SK-N-SH (cell line): ENCODE measurements around the gene PSME1.

Experiments used
- EP300 ChIP-seq, 2 experiments: IDR thresholded peaks; 2 replicates each; pipeline versions ENCODE4 v1.4.0 to v1.6.1; 2012; ENCODE audit warnings: borderline replicate concordance in 1 of 2, low read depth in 1 of 2, low read length in 1 of 2
- JUND ChIP-seq: IDR thresholded peaks from 2 replicates; pipeline ENCODE4 v1.4.0; 2012
- POLR2AphosphoS5 ChIP-seq: IDR thresholded peaks from 2 replicates; pipeline ENCODE4 v1.6.1; 2012; ENCODE audit warnings: low read depth, low read length
- RAD21 ChIP-seq: IDR thresholded peaks from 2 replicates; pipeline ENCODE4 v1.6.1; 2012; ENCODE audit warnings: mild to moderate bottlenecking, low read length
- RCOR1 ChIP-seq: fragments of 150-350 bp; IDR thresholded peaks from 2 replicates; pipeline ENCODE4 v1.6.1; 2017; ENCODE audit warnings: antibody characterized with exemption, low read length
- SIN3A ChIP-seq: IDR thresholded peaks from 2 replicates; pipeline ENCODE4 v1.6.1; 2012; ENCODE audit warnings: low read depth, mild to moderate bottlenecking, low read length, moderate library complexity, borderline replicate concordance
- SMC3 ChIP-seq: IDR thresholded peaks from 2 replicates; pipeline ENCODE4 v1.6.1; 2012; ENCODE audit warnings: low read depth, low read length, improper control_type of control experiment
- TAF1 ChIP-seq: IDR thresholded peaks from 2 replicates; pipeline ENCODE4 v1.6.1; 2012; ENCODE audit warnings: low read depth, mild to moderate bottlenecking, low read length, moderate library complexity, borderline replicate concordance
- TCF12 ChIP-seq: IDR thresholded peaks from 2 replicates; pipeline ENCODE4 v1.4.0; 2012
- TF ChIP-seq, protein P1 (sequence below): fragments of 200-600 bp; sonication (generic); IDR thresholded peaks from 2 replicates; pipeline ENCODE4 v1.6.1; 2017; ENCODE audit warnings: antibody characterized with exemption, mild to moderate bottlenecking, moderate library complexity

DNA sequence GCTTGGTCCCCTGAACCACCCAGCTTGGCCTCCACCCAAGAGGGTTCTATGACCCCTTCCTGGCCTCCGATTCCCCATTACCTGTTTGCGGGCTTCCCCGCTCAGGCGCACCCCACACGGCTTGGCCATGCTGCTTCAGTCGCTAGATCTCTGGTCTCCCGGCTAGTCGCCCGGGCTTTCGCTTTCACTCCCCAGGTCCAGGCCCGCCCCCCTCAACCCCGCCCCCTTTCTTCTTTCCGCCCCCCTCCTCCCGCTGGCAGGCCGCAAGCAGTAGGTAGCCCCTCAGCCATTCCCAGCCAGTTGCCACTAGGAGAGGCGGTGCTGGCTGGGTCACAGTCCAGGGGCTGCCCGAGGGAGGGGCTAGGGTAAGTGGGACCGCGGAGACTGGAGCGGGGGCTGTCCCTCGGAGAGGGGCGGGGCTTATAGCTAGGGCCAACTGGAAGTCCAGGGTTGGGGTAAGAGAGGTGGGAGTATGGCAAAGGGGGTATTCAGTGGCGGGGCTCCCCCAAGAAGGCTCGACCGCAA, 10.5 kb downstream of the PSME1 start, which contains the start of gene PSME2:
- TF ChIP-seq RAD21, result 0 out of 2 replicates have a peak, but pooled peaks have one; percentile 6
- TF ChIP-seq, protein P1, sequence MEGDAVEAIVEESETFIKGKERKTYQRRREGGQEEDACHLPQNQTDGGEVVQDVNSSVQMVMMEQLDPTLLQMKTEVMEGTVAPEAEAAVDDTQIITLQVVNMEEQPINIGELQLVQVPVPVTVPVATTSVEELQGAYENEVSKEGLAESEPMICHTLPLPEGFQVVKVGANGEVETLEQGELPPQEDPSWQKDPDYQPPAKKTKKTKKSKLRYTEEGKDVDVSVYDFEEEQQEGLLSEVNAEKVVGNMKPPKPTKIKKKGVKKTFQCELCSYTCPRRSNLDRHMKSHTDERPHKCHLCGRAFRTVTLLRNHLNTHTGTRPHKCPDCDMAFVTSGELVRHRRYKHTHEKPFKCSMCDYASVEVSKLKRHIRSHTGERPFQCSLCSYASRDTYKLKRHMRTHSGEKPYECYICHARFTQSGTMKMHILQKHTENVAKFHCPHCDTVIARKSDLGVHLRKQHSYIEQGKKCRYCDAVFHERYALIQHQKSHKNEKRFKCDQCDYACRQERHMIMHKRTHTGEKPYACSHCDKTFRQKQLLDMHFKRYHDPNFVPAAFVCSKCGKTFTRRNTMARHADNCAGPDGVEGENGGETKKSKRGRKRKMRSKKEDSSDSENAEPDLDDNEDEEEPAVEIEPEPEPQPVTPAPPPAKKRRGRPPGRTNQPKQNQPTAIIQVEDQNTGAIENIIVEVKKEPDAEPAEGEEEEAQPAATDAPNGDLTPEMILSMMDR, result no peak
- no peak for TF ChIP-seq SIN3A
- TF ChIP-seq RCOR1, result no peak
- TF ChIP-seq TCF12, result no peak
- TF ChIP-seq EP300 (IDR thresholded peaks at IDR 0.05; ENCODE audit: borderline replicate concordance in 1 of 2, low read depth in 1 of 2, low read length in 1 of 2), result no peak
- no peak for TF ChIP-seq TAF1
- no peak for TF ChIP-seq JUND
- TF ChIP-seq SMC3, result no peak
- peak; percentile 70 for TF ChIP-seq POLR2AphosphoS5
